ENCODE data around the gene TBC1D5.
"Not testable (repeated sequence)": the region's sequence is repeated elsewhere in the genome, so short reads cannot be mapped to it uniquely, and the experiment has no call there.

DNA sequence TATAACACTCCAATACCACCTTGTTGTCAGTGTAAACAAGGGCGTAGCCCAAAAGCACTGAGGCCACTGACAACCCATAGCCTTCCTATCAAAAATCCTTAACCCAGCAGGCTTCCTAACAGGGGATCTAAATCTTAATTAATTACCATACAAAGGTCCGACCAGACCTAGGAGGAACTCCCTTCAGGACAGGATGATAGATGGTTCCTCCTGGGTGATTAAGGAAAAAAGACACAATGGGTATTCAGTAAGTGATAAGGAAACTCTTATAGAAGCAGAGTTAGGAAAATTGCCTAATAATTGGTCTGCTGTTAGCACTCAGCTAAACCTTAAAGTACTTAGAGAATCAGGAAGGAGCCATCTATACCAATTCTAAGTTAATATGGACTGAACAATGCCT is 37.9 kb upstream of the TBC1D5 start:
- TF ChIP-seq, protein P1, sequence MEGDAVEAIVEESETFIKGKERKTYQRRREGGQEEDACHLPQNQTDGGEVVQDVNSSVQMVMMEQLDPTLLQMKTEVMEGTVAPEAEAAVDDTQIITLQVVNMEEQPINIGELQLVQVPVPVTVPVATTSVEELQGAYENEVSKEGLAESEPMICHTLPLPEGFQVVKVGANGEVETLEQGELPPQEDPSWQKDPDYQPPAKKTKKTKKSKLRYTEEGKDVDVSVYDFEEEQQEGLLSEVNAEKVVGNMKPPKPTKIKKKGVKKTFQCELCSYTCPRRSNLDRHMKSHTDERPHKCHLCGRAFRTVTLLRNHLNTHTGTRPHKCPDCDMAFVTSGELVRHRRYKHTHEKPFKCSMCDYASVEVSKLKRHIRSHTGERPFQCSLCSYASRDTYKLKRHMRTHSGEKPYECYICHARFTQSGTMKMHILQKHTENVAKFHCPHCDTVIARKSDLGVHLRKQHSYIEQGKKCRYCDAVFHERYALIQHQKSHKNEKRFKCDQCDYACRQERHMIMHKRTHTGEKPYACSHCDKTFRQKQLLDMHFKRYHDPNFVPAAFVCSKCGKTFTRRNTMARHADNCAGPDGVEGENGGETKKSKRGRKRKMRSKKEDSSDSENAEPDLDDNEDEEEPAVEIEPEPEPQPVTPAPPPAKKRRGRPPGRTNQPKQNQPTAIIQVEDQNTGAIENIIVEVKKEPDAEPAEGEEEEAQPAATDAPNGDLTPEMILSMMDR (IDR thresholded peaks at IDR 0.05) = not testable (repeated sequence)
- TF ChIP-seq, protein P2, sequence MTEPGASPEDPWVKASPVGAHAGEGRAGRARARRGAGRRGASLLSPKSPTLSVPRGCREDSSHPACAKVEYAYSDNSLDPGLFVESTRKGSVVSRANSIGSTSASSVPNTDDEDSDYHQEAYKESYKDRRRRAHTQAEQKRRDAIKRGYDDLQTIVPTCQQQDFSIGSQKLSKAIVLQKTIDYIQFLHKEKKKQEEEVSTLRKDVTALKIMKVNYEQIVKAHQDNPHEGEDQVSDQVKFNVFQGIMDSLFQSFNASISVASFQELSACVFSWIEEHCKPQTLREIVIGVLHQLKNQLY (CRISPR knock-in tag; IDR thresholded peaks at IDR 0.05) = not testable (repeated sequence)
- not testable (repeated sequence) for TF ChIP-seq ESRRA (CRISPR knock-in tag; IDR thresholded peaks at IDR 0.05; ENCODE audit: borderline replicate concordance); GABPB1 (CRISPR knock-in tag; IDR thresholded peaks at IDR 0.05); JUN (CRISPR knock-in tag; IDR thresholded peaks at IDR 0.05); FOXJ3 (CRISPR knock-in tag; IDR thresholded peaks at IDR 0.05; ENCODE audit: borderline replicate concordance)
- TF ChIP-seq, protein P3, sequence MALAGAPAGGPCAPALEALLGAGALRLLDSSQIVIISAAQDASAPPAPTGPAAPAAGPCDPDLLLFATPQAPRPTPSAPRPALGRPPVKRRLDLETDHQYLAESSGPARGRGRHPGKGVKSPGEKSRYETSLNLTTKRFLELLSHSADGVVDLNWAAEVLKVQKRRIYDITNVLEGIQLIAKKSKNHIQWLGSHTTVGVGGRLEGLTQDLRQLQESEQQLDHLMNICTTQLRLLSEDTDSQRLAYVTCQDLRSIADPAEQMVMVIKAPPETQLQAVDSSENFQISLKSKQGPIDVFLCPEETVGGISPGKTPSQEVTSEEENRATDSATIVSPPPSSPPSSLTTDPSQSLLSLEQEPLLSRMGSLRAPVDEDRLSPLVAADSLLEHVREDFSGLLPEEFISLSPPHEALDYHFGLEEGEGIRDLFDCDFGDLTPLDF (CRISPR knock-in tag; IDR thresholded peaks at IDR 0.05) = not testable (repeated sequence)
- TF ChIP-seq, protein P4, sequence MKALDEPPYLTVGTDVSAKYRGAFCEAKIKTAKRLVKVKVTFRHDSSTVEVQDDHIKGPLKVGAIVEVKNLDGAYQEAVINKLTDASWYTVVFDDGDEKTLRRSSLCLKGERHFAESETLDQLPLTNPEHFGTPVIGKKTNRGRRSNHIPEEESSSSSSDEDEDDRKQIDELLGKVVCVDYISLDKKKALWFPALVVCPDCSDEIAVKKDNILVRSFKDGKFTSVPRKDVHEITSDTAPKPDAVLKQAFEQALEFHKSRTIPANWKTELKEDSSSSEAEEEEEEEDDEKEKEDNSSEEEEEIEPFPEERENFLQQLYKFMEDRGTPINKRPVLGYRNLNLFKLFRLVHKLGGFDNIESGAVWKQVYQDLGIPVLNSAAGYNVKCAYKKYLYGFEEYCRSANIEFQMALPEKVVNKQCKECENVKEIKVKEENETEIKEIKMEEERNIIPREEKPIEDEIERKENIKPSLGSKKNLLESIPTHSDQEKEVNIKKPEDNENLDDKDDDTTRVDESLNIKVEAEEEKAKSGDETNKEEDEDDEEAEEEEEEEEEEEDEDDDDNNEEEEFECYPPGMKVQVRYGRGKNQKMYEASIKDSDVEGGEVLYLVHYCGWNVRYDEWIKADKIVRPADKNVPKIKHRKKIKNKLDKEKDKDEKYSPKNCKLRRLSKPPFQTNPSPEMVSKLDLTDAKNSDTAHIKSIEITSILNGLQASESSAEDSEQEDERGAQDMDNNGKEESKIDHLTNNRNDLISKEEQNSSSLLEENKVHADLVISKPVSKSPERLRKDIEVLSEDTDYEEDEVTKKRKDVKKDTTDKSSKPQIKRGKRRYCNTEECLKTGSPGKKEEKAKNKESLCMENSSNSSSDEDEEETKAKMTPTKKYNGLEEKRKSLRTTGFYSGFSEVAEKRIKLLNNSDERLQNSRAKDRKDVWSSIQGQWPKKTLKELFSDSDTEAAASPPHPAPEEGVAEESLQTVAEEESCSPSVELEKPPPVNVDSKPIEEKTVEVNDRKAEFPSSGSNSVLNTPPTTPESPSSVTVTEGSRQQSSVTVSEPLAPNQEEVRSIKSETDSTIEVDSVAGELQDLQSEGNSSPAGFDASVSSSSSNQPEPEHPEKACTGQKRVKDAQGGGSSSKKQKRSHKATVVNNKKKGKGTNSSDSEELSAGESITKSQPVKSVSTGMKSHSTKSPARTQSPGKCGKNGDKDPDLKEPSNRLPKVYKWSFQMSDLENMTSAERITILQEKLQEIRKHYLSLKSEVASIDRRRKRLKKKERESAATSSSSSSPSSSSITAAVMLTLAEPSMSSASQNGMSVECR (CRISPR knock-in tag; IDR thresholded peaks at IDR 0.05; ENCODE audit: borderline replicate concordance) = not testable (repeated sequence)

Measured in WTC11 (cell line).